HG03378 (cell line): ENCODE results near the gene GRIK4.

Experiments
- ATAC-seq: cut with Tn5 transposase; IDR thresholded peaks from one replicate; pipeline ENCODE4 v1.9.1; 2021; ENCODE audit warnings: mild to moderate bottlenecking, moderate library complexity; ENCODE audit not compliant: unreplicated experiment

GRIK4 gene

DNA sequence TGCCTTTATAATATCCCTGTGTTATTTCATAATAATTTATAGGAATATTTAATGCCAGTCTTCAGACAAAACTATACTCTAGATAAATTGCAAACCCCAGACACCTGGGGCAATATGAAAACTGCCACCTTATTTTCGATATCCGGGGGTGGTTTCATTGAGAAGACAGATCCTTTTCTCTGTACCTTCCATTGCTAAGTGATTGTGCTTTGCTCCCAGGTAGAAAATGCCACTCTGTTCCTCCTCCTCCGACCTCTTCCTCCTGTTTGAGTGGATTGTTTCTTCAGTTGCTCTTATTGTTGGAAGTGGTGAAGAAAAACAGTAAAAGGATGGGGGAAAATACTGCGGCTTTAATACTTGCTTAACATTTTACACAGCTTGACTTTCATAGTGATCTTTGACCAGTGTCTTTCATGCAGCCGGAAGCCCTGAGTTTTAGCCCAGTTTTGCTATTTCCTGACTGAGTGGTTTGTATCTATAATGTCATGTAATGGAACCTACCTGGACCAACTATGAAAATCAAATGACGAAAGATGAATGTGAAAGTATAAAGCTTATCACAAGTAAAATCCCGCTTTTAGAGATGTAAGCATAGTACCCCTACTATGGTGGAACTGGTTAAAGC lies 5.6 kb upstream of the GRIK4 start:
- no peak for ATAC-seq

DNA sequence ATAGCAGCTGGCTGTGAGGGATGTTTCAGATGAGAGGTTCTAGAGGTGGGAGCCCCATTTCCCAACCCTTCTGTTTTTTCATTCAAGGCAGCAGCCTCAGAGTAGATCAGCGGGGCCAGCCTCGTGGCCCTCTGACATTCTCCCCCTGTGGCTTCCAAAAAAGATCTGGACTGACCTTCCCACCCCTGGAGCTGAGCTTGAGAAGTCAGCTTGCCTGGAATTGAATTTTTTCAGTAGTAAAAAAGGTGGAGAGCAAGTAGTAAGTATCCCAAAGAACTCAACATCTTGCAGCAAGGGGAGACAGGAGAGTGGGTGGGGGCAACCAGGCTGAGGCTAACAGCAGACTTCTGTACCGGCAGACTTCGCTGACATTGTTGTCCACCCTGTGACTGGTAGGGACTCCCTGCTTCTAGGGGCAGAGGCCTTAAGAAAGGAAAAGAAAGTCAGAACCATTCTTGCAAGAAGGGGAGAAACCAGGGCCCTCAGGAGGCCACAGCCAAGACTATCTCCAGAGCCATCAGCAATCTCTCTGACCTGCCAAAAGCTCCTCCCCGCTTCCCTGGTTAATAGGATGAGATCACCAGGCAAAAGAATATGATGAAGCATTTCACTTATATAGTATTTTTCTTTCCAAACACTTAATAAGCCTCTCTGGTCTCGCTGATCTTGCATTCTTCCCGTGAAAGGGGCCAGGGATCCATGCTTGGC lies 2.0 kb upstream of the GRIK4 start:
- no peak for ATAC-seq

DNA sequence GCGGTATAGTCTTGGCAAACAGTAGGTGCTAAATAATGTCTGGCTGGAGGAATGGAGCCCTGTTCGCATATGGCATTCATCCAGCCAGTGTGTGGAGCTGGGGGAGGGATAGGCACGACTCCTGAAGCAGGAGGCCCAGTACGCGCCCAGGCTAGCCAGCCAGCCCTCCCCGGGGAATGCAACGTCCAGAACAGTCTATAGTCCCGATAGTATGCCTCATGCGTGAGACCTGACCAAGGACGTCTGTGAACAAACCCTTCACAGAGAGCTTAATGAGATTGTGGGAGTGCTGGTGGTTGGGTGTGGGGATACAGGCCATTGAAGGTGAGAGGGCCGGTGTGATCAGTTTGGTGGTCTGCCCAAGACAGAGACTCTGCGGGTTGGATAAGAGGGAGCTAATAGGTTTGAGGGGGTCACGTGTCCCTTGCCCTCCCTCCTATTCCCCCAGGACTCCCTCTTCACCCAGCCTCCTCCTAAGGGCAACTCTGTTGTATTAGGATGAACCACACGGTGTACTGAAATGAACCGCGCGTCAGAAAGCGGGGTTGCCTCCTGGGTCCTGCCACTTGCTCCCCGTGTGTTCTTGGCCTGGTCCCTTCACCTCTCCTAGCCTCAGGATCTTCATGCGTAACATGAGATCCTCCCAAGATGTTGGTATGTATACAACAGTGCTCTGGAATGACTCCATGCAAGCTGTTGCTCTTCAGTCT lies 987 bp upstream of the GRIK4 start:
- no peak for ATAC-seq

DNA sequence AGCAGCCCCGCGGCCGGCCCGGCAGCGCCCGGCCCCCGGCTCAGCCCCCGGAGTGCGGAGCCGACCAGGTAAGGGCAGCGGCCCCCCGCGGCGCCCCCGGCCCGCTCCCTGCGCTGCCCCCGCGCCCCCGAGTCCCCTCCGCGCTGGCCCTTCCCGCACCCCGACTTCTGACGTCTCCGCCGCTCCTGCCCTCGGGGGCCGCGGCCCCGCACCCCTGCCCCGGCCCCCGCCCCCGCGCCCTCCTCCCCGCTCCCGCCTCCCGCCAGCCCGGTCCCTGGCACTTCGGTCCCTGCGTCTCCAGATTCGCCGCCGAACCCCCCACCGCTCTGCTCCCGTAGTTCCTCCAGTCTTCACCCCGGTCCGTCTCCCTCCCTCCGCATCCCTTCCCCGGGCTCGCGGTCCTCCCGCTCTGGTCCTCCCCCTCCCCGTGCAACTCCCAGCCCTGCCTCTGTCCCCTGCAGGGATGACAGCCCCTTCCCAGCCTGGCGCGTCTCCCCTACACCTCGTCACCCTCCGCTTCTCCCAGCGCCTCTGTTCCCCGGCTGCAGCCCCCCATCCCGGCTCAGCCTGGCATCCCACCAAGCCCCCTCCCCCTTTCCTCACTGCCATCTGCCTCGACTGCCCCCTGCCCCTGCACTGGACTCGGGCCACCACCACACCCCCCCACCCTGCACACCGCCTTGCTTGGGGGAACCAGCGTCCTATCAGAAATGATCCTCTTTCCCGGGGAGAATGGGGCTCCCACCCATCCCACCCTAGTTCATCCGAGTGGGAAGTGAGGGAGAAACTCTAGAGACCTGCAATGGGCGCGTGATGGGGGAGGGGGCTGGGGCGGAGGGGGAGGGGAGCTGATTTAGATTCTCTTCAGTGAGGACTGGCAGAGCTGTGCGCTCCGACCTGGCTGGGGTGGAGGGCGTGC lies 531 bp downstream of the GRIK4 start:
- ATAC-seq, result no peak

DNA sequence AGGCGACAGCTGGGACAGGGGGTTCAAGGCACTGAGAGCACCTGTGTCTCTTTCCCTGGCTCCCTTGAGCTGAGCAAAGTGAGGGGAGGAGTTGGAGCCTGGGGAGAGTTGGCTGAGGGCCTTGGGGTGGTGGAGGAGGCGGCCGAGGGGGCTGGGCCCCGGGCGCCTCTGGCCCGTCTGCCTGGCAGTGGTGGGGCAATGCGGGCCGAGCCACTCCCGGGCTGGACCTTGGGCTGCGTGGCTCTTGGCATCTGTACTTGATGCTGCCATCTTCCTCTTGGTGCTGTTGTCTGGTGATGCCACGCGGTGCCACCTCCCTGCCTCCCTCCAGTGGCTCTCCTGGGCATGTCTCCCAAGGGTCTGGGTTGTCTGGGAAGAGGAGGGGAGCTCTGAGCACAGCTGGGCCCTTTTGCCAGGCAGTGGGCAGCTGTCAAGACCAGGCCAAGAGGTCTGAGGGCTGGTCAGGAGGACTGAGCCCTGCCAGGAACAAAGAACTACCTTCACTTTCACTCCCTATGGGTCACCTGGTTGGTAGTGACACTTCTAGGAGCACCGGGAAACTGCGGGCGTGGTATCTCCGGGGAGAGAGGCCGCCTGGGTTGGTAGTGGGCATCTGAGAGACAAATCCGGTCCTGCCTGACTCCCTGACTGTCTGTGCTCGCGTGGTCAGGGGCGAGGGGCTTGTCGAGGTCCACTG lies 1.3 kb downstream of the GRIK4 start:
- no peak for ATAC-seq

DNA sequence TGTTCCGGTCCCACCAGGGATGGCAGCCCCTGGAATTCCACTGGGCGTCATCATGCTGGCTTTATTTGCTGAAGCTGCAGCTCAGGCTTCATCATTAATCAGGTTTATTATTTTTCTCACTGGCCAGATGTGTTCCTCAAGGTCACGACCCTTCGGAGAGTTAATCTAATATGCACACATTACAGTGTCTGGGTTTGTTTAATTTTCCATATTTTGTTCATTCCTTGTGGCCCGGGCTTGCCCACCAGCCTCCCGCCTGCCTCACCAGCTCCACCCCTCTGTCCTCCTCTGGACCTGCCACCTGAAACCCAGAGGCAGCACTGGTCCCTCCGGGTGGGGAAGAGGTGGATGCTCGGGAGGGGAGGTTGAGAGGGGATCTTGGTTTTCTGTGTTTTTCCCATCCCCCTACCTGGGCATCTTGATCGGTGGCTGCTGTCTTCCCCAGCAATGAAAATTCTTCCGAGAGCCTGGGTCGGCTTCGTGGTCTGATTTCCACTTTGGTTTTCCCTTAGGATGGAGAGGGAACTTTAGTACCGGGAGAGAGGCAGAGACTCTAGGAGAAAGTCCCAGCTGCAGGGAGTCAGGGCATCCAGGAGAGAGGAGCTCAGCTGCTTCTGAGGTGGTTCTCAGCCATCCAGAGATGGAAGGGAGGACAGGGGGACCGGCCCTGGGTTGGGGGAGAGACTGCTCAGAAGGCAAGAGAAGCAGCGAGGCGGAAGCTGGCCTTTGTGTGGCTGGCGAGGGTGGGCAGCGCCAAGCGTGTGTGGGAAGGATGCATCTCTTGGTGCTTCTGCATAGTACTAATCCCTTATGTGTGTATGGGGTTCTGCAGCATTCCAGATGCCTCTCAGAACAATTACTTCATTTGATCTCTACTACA lies 2.1 kb downstream of the GRIK4 start:
- no peak for ATAC-seq

DNA sequence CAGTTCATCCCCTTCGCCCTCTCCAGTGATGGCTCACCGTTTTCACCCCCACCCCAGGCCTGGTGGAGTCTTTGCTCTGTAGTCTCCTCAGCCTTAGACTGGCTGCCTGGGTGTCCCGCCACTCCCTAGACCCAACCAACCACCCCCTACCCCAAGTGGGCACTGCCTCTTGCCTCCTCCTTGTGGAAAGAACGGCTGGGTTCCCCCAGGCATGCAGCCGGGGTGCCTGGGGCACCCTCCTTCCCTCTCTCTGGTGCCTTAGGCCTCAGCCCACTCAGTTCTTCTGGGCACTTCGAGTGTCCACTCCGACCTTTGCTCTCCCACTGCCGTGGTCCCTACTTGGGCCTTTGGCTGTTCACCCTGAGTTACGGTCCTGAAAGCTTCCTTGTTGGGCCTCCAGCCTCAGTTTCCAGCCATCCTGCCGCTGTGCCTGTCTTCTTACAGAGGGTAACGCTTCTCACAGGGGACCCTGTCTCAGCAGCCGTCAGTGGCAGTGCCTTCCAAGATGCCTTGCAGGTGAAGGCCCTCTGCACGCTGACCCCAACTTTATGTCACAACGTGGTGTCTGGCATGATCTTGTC lies 3.1 kb downstream of the GRIK4 start:
- ATAC-seq, result no peak

DNA sequence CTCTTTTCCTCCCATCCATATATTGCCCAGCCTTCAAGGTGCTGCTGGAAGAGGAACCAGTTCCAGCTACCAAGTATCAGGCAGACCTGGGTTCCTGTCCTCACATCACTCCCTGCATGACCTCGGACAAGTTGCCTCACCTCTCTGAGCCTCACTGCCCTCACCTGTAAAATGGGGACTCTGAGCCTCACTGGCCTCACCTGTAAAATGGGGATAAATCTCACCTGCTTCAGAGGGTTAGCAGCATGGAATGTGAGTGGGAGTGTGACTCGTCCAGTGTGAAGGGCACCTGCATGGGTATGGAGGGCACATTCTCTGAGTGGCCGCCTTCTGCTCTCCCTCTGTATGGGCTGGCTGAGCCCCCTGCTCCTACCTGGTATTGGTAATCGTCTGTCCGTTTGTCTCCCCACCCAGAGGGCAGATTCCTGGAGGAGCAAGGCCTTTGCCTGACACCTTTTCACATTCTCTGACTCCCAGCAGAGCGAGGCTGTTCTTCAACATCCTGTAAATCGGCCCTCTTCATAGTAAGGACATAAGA lies 3.7 kb downstream of the GRIK4 start:
- no peak for ATAC-seq

DNA sequence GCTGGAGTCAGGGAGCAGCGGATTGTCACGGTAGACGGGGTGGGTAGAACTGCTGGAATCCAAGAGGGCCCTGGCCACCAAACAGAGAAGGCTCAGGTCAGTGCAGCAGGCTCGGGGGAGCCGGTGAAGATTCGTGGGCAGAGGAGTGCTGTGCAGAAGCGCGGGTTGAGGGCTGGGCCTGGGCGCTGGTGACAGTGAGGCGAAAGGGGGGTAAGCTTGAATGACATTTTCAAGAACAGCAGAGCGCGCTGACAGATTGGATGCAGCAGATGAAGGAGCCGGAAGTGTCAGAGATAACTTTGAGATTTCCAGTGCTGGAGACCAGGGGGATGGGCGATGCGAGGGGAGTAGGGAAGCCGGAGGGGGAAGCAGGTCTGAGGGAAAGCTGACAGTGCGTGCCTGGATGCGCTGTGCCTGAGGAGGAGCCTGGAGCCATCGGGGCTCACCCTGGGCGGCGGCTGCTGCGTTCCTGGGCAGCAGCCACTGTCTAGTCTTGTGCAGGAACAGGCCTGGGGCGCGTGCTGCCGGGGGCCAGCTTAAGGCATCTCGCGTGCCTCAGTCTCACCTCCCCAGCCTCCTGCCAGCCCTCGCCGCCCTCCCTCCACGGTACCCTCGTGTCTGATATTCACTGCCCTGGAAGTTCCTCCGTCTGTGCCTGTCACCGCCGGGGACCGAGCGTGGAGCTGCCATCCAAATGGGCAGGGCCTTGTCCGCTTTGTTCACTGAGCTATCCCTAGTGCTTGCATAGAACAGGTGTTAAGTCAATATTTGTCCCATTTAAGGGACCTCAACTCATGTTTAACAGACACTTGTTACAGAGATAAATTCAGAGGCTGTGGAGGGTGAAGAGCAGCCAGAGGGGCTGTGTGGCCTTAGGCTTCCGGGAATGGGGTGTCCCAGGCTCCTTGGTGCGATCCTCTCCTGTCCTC lies 5.2 kb downstream of the GRIK4 start:
- no peak for ATAC-seq

DNA sequence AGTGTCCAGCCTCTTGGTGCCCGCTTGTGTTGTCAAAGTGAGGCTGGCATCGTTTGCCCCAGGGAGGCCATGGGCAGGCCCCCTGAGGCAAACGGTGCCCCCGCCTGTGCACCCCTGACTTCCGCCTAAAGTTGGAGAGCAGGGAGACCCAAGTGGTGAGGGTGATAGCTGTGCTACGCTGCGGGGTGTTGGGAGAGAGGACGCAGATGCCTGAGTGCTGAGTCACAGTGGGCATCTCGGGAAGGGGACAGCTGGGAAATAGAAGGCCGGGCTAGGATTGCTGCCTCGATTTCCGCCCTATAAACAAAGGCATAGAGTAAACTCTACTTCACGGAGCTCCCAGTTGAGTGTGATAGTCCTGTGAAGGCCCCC lies 5.8 kb downstream of the GRIK4 start:
- no peak for ATAC-seq

DNA sequence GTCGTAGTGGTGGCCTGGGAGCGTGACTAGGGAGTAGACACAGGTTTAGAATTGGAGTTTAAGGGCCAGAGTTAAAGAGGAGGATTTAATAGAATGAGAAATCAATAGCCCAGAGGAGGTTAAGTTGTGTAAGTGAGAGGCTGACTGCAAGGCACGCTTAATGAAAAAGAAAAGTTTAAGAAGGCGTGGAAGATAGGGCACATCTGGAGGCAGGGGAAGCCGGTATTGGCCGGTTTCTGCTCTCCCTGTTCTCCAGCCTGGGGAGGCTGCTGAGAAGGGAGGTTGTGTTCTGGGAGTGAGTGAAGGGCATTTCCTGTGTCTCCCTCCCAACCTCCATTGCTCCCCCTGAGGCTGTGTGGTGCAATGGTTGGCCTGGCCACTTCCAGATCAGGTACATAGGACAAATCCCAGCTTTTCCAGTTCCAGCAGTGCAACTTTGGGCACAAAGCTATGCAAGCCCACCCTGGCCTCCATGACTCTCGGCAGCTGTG lies 6.3 kb downstream of the GRIK4 start:
- ATAC-seq, result no peak

DNA sequence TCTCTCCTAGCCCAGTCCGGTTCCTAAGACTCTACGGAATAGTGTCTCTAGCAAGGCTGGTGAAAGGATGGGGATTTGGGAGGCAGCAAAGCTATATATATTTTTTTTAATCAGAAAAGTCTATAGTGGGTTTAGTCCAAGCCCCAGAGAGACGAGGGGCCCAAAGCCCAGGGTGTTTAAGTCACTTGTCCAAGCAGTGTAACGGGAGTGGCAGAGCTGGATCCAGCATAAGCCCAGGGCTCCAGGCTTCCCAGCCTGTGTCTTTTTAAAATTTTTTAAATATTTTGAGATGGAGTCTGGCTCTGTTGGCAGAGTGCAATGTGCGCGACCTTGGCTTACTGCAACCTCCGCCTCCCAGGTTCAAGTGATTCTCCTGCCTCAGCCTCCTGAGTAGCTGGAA lies 6.8 kb downstream of the GRIK4 start:
- no peak for ATAC-seq

DNA sequence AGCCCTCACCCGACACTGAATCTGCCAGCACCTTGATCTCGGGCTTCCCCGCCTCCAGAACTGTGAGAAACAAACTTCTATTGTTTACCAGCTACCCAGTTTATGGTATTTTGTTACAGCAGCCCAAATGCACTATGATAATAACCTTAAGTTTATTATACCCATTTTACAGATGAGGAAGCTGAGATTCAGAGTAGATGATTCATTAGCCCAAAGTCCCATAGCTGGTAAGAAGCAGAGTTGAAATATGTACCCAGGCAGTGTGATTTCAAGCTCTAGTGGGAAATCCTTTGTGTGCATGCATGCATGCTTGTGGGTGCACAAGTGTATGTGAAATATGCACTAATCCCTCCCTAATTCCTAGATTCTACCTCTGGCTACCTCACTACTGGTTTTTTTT lies 7.9 kb downstream of the GRIK4 start:
- ATAC-seq, result no peak

DNA sequence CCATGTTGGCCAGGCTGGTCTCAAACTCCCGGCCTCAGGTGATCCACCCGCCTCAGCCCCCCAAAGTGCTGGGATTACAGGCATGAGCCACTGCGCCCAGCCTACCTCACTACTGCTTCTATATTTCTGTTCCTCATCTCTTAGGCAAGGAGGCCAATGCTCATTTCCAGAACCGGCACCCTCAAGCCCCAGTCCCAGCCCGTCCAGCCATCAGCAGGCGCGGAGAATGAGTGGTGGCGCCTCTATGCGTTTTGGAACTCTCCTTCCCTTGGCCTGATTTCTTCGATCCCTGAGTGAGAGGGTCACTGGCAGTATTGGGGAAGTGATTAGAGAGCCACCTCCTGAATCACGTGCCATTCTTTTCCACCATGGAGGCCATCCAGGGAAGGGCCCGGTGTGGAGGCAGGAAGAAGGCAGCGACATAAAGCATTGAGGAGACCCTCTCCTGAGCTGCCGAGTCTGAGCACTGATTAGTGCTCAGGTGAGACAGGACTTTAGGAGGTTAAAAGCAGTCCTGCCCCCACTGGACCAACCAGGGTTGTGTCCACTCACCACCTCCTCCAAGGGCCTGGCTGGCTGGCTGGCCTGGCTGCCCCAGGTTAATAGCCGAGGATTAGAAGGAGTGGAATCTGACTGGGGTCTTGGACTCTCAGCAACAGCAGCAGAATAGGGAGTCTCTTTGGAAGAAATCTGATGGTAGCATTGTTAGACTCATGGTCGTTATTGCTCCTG lies 8.7 kb downstream of the GRIK4 start:
- ATAC-seq, result no peak

DNA sequence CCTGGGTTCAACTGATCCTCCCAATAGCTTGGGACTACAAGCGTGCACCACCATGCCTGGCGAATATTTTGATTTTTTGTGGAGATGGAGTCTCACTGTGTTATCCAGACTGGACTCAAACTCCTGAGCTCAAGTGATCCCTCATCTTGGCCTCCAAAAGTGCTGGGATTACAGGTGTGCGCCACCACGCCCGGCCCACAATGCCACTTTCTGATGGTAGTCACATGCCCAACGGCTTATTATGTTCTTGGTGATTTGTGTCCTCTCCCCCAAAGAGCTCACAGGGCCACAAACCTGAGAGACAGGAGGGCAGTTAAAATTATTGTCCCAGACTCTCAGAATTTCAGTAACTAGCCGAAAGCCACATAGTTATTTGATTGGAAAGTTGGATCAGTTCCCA lies 9.6 kb downstream of the GRIK4 start:
- no peak for ATAC-seq

DNA sequence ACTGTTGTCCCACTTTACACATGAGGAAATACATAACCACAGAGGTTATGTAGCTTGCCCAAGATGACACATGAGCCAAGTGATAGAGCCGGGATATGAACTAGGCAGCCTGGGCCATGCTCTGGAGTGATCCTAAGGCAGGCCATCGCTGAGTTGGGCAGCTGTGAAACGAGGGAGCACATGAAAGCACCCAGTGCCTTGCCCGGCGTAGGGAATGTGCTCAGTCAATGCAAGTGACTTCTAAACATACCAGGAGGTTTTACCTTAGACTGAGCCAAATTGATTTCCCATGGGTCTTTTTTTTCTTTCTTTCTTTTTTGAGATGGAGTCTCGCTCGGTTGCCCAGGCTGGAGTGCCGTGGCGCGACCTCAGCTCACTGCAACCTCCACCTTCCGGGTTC lies 10.5 kb downstream of the GRIK4 start:
- no peak for ATAC-seq

DNA sequence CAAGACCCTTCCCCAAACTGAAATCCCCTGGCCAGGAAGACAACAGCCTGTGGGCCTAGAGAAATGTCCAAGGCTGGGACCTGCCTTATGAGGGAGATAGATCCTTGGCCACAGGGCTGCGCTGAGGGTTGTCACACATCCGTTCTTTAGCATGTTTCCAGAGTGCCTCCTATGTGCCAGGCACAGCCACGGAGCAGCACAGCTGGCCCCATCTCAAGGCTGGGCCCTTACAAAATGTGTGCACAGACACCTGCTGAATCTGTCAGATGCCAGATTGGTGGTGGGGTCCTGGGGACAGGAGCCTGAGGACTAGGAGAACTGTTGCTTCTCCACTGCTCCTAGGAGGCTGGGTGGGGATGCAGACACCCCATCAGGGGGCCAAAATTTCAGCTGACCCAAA lies 11.2 kb downstream of the GRIK4 start:
- no peak for ATAC-seq
